ENCODE data around the gene LPAR1. TPM values are rescaled to one million over a fixed set of nuclear protein-coding genes. Genes with fewer than 3 reads are reported as not detected.

LPAR1 gene
- total and polyA plus RNA-seq, 2 donors (not counting 1 experiment from before 2014, with no cell fraction given) = 222 to 240 TPM

DNA sequence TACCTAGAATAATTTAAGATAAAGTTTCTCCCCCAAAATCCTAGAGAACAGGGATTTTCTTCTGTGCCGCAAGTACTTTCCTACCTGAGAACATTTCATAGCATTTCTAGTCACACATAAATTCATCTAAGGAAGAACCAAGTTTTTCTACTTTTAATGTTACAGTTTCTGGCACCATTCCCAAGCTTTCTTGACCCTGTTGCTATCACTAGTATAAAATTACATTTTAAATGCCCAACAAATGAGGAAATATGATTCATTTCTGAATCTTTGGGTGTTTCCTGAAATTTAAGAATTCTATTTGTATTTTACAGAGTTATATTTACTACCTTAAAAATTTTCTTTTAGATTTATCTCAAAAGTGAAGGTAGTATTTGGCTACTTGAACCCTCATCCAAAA, 137.8 kb downstream of the LPAR1 start:
- H2AFZ ChIP-seq (ENCODE audit: low read length) = no peak overlapping the region
- H3K9me3 ChIP-seq (ENCODE audit: control insufficient read depth, insufficient read depth, low read depth, low read length) = no peaks in the 10 kb centered on the region
- peak; percentile 15 to 67 for DNase-seq (ENCODE audit: low read depth in 2 of 2)
- TF ChIP-seq EZH2 (IDR thresholded peaks at IDR 0.05; ENCODE audit: low read length, missing control alignments) = no peak
- TF ChIP-seq, protein P1, sequence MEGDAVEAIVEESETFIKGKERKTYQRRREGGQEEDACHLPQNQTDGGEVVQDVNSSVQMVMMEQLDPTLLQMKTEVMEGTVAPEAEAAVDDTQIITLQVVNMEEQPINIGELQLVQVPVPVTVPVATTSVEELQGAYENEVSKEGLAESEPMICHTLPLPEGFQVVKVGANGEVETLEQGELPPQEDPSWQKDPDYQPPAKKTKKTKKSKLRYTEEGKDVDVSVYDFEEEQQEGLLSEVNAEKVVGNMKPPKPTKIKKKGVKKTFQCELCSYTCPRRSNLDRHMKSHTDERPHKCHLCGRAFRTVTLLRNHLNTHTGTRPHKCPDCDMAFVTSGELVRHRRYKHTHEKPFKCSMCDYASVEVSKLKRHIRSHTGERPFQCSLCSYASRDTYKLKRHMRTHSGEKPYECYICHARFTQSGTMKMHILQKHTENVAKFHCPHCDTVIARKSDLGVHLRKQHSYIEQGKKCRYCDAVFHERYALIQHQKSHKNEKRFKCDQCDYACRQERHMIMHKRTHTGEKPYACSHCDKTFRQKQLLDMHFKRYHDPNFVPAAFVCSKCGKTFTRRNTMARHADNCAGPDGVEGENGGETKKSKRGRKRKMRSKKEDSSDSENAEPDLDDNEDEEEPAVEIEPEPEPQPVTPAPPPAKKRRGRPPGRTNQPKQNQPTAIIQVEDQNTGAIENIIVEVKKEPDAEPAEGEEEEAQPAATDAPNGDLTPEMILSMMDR (conservative IDR thresholded peaks at IDR 0.05 in 1 of 2, IDR thresholded peaks at IDR 0.05 in 1 of 2; ENCODE audit: low read depth in 1 of 2, low read length in 2 of 2) = no peak
- peak overlapping the region; percentile 72 for H3K4me2 ChIP-seq (ENCODE audit: extremely low read depth, insufficient read depth, low read length)
- no peaks in the 10 kb centered on the region for H3K27me3 ChIP-seq (ENCODE audit: control insufficient read depth, insufficient read depth, low read length)
- peaks cover 76% of the 10 kb centered on the region for H3K79me2 ChIP-seq (ENCODE audit: control insufficient read depth, insufficient read depth, low read length)
- H3K9ac ChIP-seq (ENCODE audit: insufficient read depth, low read length) = peak overlapping the region; percentile 10
- peak overlapping the region; percentile 59 for H3K27ac ChIP-seq (ENCODE audit: insufficient read depth, low read length)
- H4K20me1 ChIP-seq (ENCODE audit: control insufficient read depth, extremely low read depth, insufficient read depth, low read length) = no peaks in the 10 kb centered on the region
- H3K36me3 ChIP-seq (ENCODE audit: control insufficient read depth, insufficient read depth, low read length) = no peaks in the 10 kb centered on the region
- H3K4me1 ChIP-seq (ENCODE audit: control insufficient read depth, extremely low read depth, insufficient read depth, low read length) = peaks cover 19% of the 10 kb centered on the region
- no peak overlapping the region for H3K4me3 ChIP-seq (replicated peaks in 1 of 4; ENCODE audit: control extremely low read depth in 1 of 4, insufficient read depth in 1 of 4, low read depth in 3 of 4, low read length in 4 of 4)

DNA sequence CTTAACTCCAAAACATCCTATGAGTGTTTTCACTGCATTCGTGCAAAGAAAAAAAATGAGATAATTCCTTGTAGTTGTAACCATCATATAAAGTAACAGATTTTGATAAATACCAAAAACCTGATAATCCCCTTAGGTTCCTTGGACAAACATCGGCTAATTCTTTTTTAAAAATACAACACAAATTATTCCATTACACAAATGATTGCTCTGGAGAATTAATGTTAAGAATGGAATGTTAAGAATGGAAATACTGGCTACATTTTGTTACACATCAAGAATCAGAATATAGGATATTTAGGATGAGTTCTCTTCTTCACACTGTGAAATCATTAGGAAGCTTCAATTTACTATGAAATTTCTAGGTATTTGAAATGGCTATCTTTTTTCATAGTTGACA, 139.4 kb downstream of the LPAR1 start:
- Histone ChIP-seq H3K4me2 (ENCODE audit: extremely low read depth, insufficient read depth, low read length) (no peak overlapping the region), H2AFZ (ENCODE audit: low read length) (no peak overlapping the region), H3K36me3 (ENCODE audit: control insufficient read depth, insufficient read depth, low read length) (no peaks in the 10 kb centered on the region), H3K4me3 (replicated peaks in 1 of 4; ENCODE audit: control extremely low read depth in 1 of 4, insufficient read depth in 1 of 4, low read depth in 3 of 4, low read length in 4 of 4) (no peak overlapping the region), H4K20me1 (ENCODE audit: control insufficient read depth, extremely low read depth, insufficient read depth, low read length) (no peaks in the 10 kb centered on the region), H3K79me2 (ENCODE audit: control insufficient read depth, insufficient read depth, low read length) (peaks cover 73% of the 10 kb centered on the region), H3K9me3 (ENCODE audit: control insufficient read depth, insufficient read depth, low read depth, low read length) (no peaks in the 10 kb centered on the region), H3K4me1 (ENCODE audit: control insufficient read depth, extremely low read depth, insufficient read depth, low read length) (peaks cover 19% of the 10 kb centered on the region), H3K27ac (ENCODE audit: insufficient read depth, low read length) (no peak overlapping the region), H3K9ac (ENCODE audit: insufficient read depth, low read length) (no peak overlapping the region), H3K27me3 (ENCODE audit: control insufficient read depth, insufficient read depth, low read length) (no peaks in the 10 kb centered on the region)
- no peak for DNase-seq (ENCODE audit: low read depth in 2 of 2)
- TF ChIP-seq, protein P1 (conservative IDR thresholded peaks at IDR 0.05 in 1 of 2, IDR thresholded peaks at IDR 0.05 in 1 of 2; ENCODE audit: low read depth in 1 of 2, low read length in 2 of 2) = no peak
- TF ChIP-seq EZH2 (IDR thresholded peaks at IDR 0.05; ENCODE audit: low read length, missing control alignments) = no peak

DNA sequence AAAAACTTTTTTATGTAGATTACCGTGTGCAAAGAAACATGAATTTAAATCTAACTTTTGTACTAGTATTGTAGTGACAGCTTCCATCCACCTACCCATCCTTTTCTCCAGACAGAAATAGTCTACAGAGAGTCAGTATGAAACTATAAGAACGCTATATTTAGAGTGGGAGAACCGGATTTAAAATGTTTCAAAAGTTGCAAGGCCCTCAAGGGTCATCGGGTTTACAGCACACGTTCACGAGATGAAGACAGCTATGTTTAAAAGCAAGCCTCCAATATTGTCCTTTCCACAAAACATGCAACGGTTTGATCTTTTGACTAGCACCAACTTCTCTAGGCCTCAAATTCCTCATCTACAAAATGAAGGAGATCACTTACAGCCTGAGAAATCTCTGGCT, 139.9 kb downstream of the LPAR1 start:
- Histone ChIP-seq H3K36me3 (ENCODE audit: control insufficient read depth, insufficient read depth, low read length) (peaks cover 1% of the 10 kb centered on the region), H4K20me1 (ENCODE audit: control insufficient read depth, extremely low read depth, insufficient read depth, low read length) (no peaks in the 10 kb centered on the region), H3K27ac (ENCODE audit: insufficient read depth, low read length) (peak overlapping the region; percentile 6), H3K4me3 (replicated peaks in 1 of 4; ENCODE audit: control extremely low read depth in 1 of 4, insufficient read depth in 1 of 4, low read depth in 3 of 4, low read length in 4 of 4) (no peak overlapping the region), H3K4me1 (ENCODE audit: control insufficient read depth, extremely low read depth, insufficient read depth, low read length) (peaks cover 19% of the 10 kb centered on the region), H2AFZ (ENCODE audit: low read length) (no peak overlapping the region), H3K79me2 (ENCODE audit: control insufficient read depth, insufficient read depth, low read length) (peaks cover 73% of the 10 kb centered on the region), H3K9me3 (ENCODE audit: control insufficient read depth, insufficient read depth, low read depth, low read length) (no peaks in the 10 kb centered on the region), H3K27me3 (ENCODE audit: control insufficient read depth, insufficient read depth, low read length) (no peaks in the 10 kb centered on the region), H3K9ac (ENCODE audit: insufficient read depth, low read length) (no peak overlapping the region), H3K4me2 (ENCODE audit: extremely low read depth, insufficient read depth, low read length) (peak overlapping the region; percentile 56)
- TF ChIP-seq, protein P1 (conservative IDR thresholded peaks at IDR 0.05 in 1 of 2, IDR thresholded peaks at IDR 0.05 in 1 of 2; ENCODE audit: low read depth in 1 of 2, low read length in 2 of 2) = no peak
- TF ChIP-seq EZH2 (IDR thresholded peaks at IDR 0.05; ENCODE audit: low read length, missing control alignments) = no peak
- no peak for DNase-seq (ENCODE audit: low read depth in 2 of 2)

All from fibroblast of lung (primary cell).